OCI-LY3 (cell line): ENCODE results near the gene PPP3R1.

ENCODE experiments used
- H2AFZ ChIP-seq: fragments of 200-600, 300-600 bp; shearing (Covaris generic); 2 replicates; pipeline ENCODE4 v1.6.0; 2014; ENCODE audit warnings: antibody characterized with exemption, low read depth, low read length
- H3K27ac ChIP-seq: fragments of 200-600, 300-600 bp; sonication (generic); 2 replicates; pipeline ENCODE4 v1.5.1; 2014; ENCODE audit warnings: mild to moderate bottlenecking, low read length, moderate library complexity, mixed read lengths
- H3K27me3 ChIP-seq: fragments of 200-600, 300-600 bp; sonication (generic); 2 replicates; pipeline ENCODE4 v1.6.1; 2014; ENCODE audit warnings: low read depth, low read length, mixed read lengths
- H3K36me3 ChIP-seq: fragments of 200-600, 300-600 bp; sonication (generic); replicated peaks from 2 replicates; pipeline ENCODE3; 2014; ENCODE audit warnings: low read depth, low read length, mixed read lengths
- H3K4me1 ChIP-seq: fragments of 300-600, 200-600 bp; sonication (generic); 2 replicates; pipeline ENCODE4 v1.6.1; 2014; ENCODE audit warnings: low read length, mixed read lengths
- H3K4me2 ChIP-seq: fragments of 200-600, 300-600 bp; sonication (generic); 2 replicates; pipeline ENCODE4 v1.6.1; 2014; ENCODE audit warnings: low read length, mixed read lengths
- H3K4me3 ChIP-seq: fragments of 300-600, 200-600 bp; sonication (generic); 2 replicates; pipeline ENCODE4 v1.5.1; 2014; ENCODE audit warnings: antibody characterized with exemption, mild to moderate bottlenecking, low read length, moderate library complexity
- H3K79me2 ChIP-seq: fragments of 300-600, 200-600 bp; shearing (Covaris generic); 2 replicates; pipeline ENCODE4 v1.6.1; 2014; ENCODE audit warnings: mild to moderate bottlenecking, low read length, mixed read lengths
- H3K9ac ChIP-seq: fragments of 300-600, 200-600 bp; shearing (Covaris generic); 2 replicates; pipeline ENCODE4 v1.6.0; 2014; ENCODE audit warnings: mild to moderate bottlenecking, low read length, moderate library complexity
- H3K9me3 ChIP-seq: fragments of 200-600, 300-600 bp; shearing (Covaris generic); 2 replicates; pipeline ENCODE4 v1.6.1; 2014; ENCODE audit warnings: low read length, mixed read lengths; ENCODE audit not compliant: insufficient read depth
- H4K20me1 ChIP-seq: fragments of 200-600, 300-600 bp; sonication (generic); 2 replicates; pipeline ENCODE4 v1.6.1; 2016; ENCODE audit warnings: low read length, mixed read lengths; ENCODE audit not compliant: insufficient read depth
- EZH2phosphoT487 ChIP-seq: fragments of 200-600 bp; shearing (Covaris generic); IDR thresholded peaks from 2 replicates; pipeline ENCODE4 v1.6.1; 2018; ENCODE audit warnings: antibody characterized with exemption, mixed run types, low read depth
- TF ChIP-seq, protein P1 (sequence below): fragments of 200-600, 300-600 bp; sonication (generic); IDR thresholded peaks from 2 replicates; pipeline ENCODE4 v1.5.1; 2014; ENCODE audit warnings: antibody characterized with exemption, low read length, low read depth

The PPP3R1 gene

DNA sequence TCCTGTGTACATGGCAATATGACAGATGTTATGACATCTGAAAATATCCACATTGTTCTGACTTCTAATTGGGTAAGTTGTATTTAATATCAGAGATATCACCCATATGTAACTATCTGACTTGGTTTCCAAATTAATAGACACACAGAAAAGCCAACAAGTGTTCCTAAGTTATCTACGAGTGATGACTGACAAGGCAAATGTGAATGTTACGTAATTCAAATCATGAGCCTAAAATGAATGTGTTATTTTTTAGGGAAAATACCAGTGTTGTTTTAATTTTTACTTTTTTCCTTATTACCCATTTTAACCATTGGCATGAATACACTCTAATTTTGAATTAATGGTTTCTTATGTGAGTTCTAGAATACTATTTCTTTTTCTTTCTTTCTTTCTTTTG is 110.5 kb downstream of the PPP3R1 start:
- no peaks in the 10 kb centered on the region for H3K79me2 ChIP-seq
- H3K36me3 ChIP-seq: peaks cover 19% of the 10 kb centered on the region
- no peak overlapping the region for H3K4me3 ChIP-seq
- no peak overlapping the region for H2AFZ ChIP-seq
- H3K27ac ChIP-seq: no peak overlapping the region
- H3K9me3 ChIP-seq: no peaks in the 10 kb centered on the region
- TF ChIP-seq EZH2phosphoT487: no peak
- TF ChIP-seq, protein P1, sequence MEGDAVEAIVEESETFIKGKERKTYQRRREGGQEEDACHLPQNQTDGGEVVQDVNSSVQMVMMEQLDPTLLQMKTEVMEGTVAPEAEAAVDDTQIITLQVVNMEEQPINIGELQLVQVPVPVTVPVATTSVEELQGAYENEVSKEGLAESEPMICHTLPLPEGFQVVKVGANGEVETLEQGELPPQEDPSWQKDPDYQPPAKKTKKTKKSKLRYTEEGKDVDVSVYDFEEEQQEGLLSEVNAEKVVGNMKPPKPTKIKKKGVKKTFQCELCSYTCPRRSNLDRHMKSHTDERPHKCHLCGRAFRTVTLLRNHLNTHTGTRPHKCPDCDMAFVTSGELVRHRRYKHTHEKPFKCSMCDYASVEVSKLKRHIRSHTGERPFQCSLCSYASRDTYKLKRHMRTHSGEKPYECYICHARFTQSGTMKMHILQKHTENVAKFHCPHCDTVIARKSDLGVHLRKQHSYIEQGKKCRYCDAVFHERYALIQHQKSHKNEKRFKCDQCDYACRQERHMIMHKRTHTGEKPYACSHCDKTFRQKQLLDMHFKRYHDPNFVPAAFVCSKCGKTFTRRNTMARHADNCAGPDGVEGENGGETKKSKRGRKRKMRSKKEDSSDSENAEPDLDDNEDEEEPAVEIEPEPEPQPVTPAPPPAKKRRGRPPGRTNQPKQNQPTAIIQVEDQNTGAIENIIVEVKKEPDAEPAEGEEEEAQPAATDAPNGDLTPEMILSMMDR: no peak
- no peaks in the 10 kb centered on the region for H3K27me3 ChIP-seq
- H3K9ac ChIP-seq: no peak overlapping the region
- no peak overlapping the region for H3K4me2 ChIP-seq
- no peaks in the 10 kb centered on the region for H4K20me1 ChIP-seq
- no peaks in the 10 kb centered on the region for H3K4me1 ChIP-seq

DNA sequence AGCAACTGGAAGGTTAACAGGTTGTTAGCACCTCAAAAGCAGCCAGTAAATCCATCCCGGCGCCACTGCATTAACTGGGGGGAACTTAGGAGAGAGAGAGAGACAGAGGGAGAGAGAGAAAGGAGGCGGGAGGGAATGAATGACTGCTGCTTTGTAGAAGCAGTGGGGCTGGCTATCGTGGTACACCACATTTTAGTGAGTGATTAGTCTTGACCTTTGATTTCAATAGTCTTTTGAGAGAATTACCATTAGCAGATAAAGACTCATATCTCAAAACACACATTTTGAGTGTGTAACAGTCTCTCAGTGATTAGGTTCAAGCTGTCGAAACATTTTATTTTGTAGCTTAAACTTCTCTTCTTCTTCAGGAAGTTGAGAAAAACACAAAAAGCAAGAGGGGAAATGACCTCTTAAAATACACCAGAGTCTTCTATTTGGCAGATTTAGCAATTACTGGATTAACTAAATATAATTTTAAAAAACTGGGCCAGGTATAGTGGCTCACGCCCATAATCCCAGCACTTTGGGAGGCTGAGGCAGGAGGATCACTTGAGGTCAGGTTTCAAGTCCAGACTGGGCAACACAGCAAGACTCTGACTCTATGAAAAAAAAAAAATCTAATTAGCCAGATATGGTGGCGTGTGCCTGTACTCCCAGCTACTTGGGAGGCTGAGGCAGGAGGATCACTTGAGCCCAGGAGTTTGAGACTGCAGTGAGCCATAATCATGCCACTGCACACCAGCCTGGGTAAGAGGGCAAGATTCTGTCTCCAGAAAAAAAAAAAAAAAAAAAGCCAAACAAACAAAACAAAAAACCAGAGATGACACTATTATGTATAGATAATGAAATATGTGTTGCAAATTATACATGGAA is 116.6 kb downstream of the PPP3R1 start:
- Histone ChIP-seq H3K79me2 (no peaks in the 10 kb centered on the region), H3K27me3 (no peaks in the 10 kb centered on the region)

GRCh38 chr2:68134554-68134953 is 117.8 kb downstream of the PPP3R1 start:
- Histone ChIP-seq H4K20me1 (no peaks in the 10 kb centered on the region), H3K4me1 (no peaks in the 10 kb centered on the region), H3K9ac (no peak overlapping the region), H3K9me3 (no peaks in the 10 kb centered on the region), H3K4me3 (no peak overlapping the region), H2AFZ (no peak overlapping the region), H3K27me3 (no peaks in the 10 kb centered on the region), H3K36me3 (peaks cover 4% of the 10 kb centered on the region), H3K4me2 (no peak overlapping the region), H3K79me2 (no peaks in the 10 kb centered on the region), H3K27ac (no peak overlapping the region)
- TF ChIP-seq, protein P1: no peak
- no peak for TF ChIP-seq EZH2phosphoT487

More for the DNA sequence above, 116.6 kb downstream of the PPP3R1 start:
- Histone ChIP-seq H3K36me3 (peaks cover 4% of the 10 kb centered on the region), H3K9ac (no peak overlapping the region), H3K4me2 (no peak overlapping the region), H3K4me3 (no peak overlapping the region), H3K4me1 (no peaks in the 10 kb centered on the region), H3K27ac (no peak overlapping the region), H3K9me3 (no peaks in the 10 kb centered on the region), H2AFZ (no peak overlapping the region), H4K20me1 (no peaks in the 10 kb centered on the region)
- TF ChIP-seq, protein P1: no peak
- TF ChIP-seq EZH2phosphoT487: no peak

DNA sequence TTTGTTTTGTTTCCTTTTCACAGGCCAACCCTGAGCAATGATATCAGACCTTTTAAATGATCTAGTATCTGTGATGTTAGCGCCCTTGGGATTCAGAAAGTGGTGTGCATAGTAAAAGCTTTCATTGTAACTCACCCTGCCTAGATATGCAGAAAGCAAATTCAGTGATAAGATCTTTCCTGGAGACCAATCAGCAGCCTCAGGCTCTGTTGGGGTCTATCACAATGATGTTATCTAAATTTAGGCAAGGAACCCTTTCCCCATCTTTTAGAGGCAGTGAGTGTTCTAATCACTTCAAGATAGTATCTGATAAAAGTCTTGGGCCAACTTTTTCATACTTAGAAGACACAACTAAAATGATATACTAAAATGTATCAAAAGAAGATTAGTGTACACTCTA is 118.2 kb downstream of the PPP3R1 start:
- Histone ChIP-seq H4K20me1 (no peaks in the 10 kb centered on the region), H3K4me2 (no peak overlapping the region), H3K36me3 (peaks cover 4% of the 10 kb centered on the region), H3K4me3 (no peak overlapping the region), H3K27ac (no peak overlapping the region), H3K9ac (no peak overlapping the region), H2AFZ (no peak overlapping the region), H3K79me2 (no peaks in the 10 kb centered on the region), H3K4me1 (no peaks in the 10 kb centered on the region), H3K9me3 (no peaks in the 10 kb centered on the region), H3K27me3 (no peaks in the 10 kb centered on the region)
- TF ChIP-seq, protein P1: no peak
- TF ChIP-seq EZH2phosphoT487: no peak
